Liver (tissue), 9 donors: Measurements from ENCODE around the gene ATP13A5. TPM values are rescaled to one million over a fixed set of nuclear protein-coding genes. Genes with fewer than 3 reads are reported as not detected.

Experiments used
- DNase-seq: peaks from one replicate; pipeline ENCODE4 v3.0.0-alpha.2; 2017; ENCODE audit warnings: low spot score
- H3K27ac ChIP-seq, 2 donors: one replicate each; pipeline ENCODE4 v1.7.0; 2013; ENCODE audit warnings: inconsistent platforms in 2 of 2, low read length in 2 of 2, control low read depth in 1 of 2, low read depth in 1 of 2, mild to moderate bottlenecking in 1 of 2
- H3K27me3 ChIP-seq, 4 donors: one replicate each; pipeline versions ENCODE4 v1.6.1 to v1.7.0; 2013; ENCODE audit warnings: low read length in 3 of 4, inconsistent platforms in 1 of 4, mild to moderate bottlenecking in 1 of 4, moderate library complexity in 1 of 4; ENCODE audit not compliant: control insufficient read depth in 4 of 4, insufficient read depth in 4 of 4
- H3K36me3 ChIP-seq, 4 donors: one replicate each; pipeline versions ENCODE4 v1.6.1 to v1.7.0; 2013; ENCODE audit warnings: low read length in 3 of 4, mild to moderate bottlenecking in 3 of 4, low read depth in 1 of 4, moderate library complexity in 1 of 4; ENCODE audit not compliant: control insufficient read depth in 4 of 4, insufficient read depth in 3 of 4
- H3K4me1 ChIP-seq, 4 donors: one replicate each; pipeline versions ENCODE4 v1.6.1 to v1.7.0; 2013; ENCODE audit warnings: low read length in 3 of 4, mild to moderate bottlenecking in 3 of 4, moderate library complexity in 1 of 4; ENCODE audit not compliant: control insufficient read depth in 4 of 4, insufficient read depth in 4 of 4
- H3K4me3 ChIP-seq, 3 donors: one replicate each; pipeline versions ENCODE4 v1.6.1 to v1.7.0; 2013; ENCODE audit warnings: low read length in 3 of 3, control low read depth in 1 of 3, low read depth in 1 of 3, mild to moderate bottlenecking in 1 of 3
- H3K9ac ChIP-seq, 2 donors: one replicate each; pipeline ENCODE4 v1.7.0; 2013; ENCODE audit warnings: low read length in 2 of 2, mild to moderate bottlenecking in 2 of 2, moderate library complexity in 2 of 2, control low read depth in 1 of 2, low read depth in 1 of 2
- H3K9me3 ChIP-seq, 4 donors: one replicate each; pipeline versions ENCODE4 v1.6.1 to v1.7.0; 2013; ENCODE audit warnings: low read length in 3 of 4; ENCODE audit not compliant: control insufficient read depth in 4 of 4
- EGR1 ChIP-seq, 2 donors: IDR thresholded peaks; 2 replicates each; pipeline ENCODE4 v1.6.1; 2016 to 2018; ENCODE audit warnings: antibody characterized with exemption in 2 of 2, low read depth in 2 of 2
- FOXA1 ChIP-seq: IDR thresholded peaks from 2 replicates; pipeline ENCODE4 v1.6.1; 2016; ENCODE audit warnings: antibody characterized with exemption
- FOXA2 ChIP-seq: IDR thresholded peaks from 2 replicates; pipeline ENCODE4 v1.6.1; 2016; ENCODE audit warnings: antibody characterized with exemption
- GABPA ChIP-seq, 2 donors: IDR thresholded peaks in 1 of 2; conservative IDR thresholded peaks in 1 of 2; 2 replicates each; pipeline ENCODE4 v1.6.1; 2016; ENCODE audit warnings: antibody characterized with exemption in 2 of 2, mild to moderate bottlenecking in 1 of 2, moderate library complexity in 1 of 2
- HNF4A ChIP-seq, 2 donors: conservative IDR thresholded peaks; 2 replicates each; pipeline ENCODE4 v1.6.1; 2016; ENCODE audit warnings: antibody characterized with exemption in 2 of 2, mild to moderate bottlenecking in 2 of 2
- HNF4G ChIP-seq: IDR thresholded peaks from 2 replicates; pipeline ENCODE4 v1.6.1; 2016; ENCODE audit warnings: antibody characterized with exemption
- JUND ChIP-seq, 2 donors: IDR thresholded peaks; 2 replicates each; pipeline ENCODE4 v1.6.1; 2016; ENCODE audit warnings: antibody characterized with exemption in 2 of 2
- NR2F2 ChIP-seq: IDR thresholded peaks from 2 replicates; pipeline ENCODE4 v1.6.1; 2016; ENCODE audit warnings: antibody characterized with exemption
- RAD21 ChIP-seq, 2 donors: IDR thresholded peaks; 2 replicates each; pipeline ENCODE4 v1.6.1; 2016; ENCODE audit warnings: antibody characterized with exemption in 2 of 2, mild to moderate bottlenecking in 2 of 2
- RXRA ChIP-seq, 2 donors: IDR thresholded peaks; 2 replicates each; pipeline ENCODE4 v1.6.1; 2017 to 2018; ENCODE audit warnings: antibody characterized with exemption in 2 of 2, mild to moderate bottlenecking in 1 of 2
- SP1 ChIP-seq: IDR thresholded peaks from 2 replicates; pipeline ENCODE4 v1.6.1; 2018; ENCODE audit warnings: antibody characterized with exemption, mild to moderate bottlenecking
- TAF1 ChIP-seq: conservative IDR thresholded peaks from 2 replicates; pipeline ENCODE4 v1.6.1; 2016; ENCODE audit warnings: antibody characterized with exemption, mild to moderate bottlenecking
- YY1 ChIP-seq: IDR thresholded peaks from 2 replicates; pipeline ENCODE4 v1.6.1; 2016; ENCODE audit warnings: antibody characterized with exemption, mild to moderate bottlenecking
- WGBS: extraction: QIAGEN DNeasy Blood & Tissue Kit; methylation state at CpG from one replicate; pipeline ENCODE4 v1.1.7; 2013; 5-methylcytosine and 5-hydroxymethylcytosine counted together
- polyA plus RNA-seq, 2 donors: library from polyadenylated mRNA; stranded (reverse) in 1 of 2; unstranded in 1 of 2; fragments of 200-250 nt in 1 of 2; fragments of >200 nt in 1 of 2; fragmentation: Nextera tagmentation in 1 of 2; extraction: Ambion mirVana in 1 of 2; gene quantifications; one replicate each; pipeline versions ENCODE4 v1.2.1 to v1.2.3, GENCODE V29; 2013 to 2015
- total RNA-seq, 2 donors: library from RNA; depleted of rRNA; stranded (reverse); fragments of >200 nt; gene quantifications; one replicate each; pipeline ENCODE4 v1.2.3, GENCODE V29; 2014
- TF ChIP-seq, protein P1 (sequence below): IDR thresholded peaks from 2 replicates; pipeline ENCODE4 v1.6.1; 2016; ENCODE audit warnings: antibody characterized with exemption, mild to moderate bottlenecking
- TF ChIP-seq, protein P2 (sequence below): IDR thresholded peaks from 2 replicates; pipeline ENCODE4 v1.6.1; 2016; ENCODE audit warnings: antibody characterized with exemption
- TF ChIP-seq, protein P3 (sequence below): fragments of 150-350 bp; IDR thresholded peaks from 2 replicates; pipeline ENCODE4 v1.5.1; 2017; ENCODE audit warnings: improper control_type of control experiment, low read depth, low read length; ENCODE audit not compliant: missing input control
- TF ChIP-seq, protein P4 (sequence below): IDR thresholded peaks from 2 replicates; pipeline ENCODE4 v1.6.1; 2016; ENCODE audit warnings: antibody characterized with exemption
- TF ChIP-seq, protein P5 (sequence below): IDR thresholded peaks from 2 replicates; pipeline ENCODE4 v1.6.1; 2016; ENCODE audit warnings: antibody characterized with exemption
- donor health status: healthy.
- donor health status: healthy.
- donor health status: healthy.
- donor health status: healthy.
- donor health status: healthy.

ATP13A5 gene
- total and polyA plus RNA-seq, 4 donors, result 0.21 TPM; not detected in 3

DNA sequence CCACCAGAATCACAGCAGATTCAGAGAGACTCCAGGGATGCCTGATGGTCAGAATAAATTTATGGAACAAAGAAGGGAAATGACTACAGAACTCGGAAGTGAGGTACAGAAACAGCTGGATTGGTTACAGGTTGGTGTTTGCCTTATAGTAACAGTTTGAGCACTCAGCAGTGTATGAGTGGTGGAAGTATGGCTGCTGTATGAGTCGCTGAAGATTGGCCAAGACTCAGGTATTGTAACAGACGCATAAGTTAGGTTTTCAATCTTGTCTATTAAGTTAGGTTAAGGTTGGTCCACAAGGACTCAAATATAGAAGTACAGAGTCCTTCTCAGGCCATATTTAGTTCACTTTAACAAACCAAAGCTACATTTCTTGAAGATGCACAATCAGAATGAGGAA lies 33.1 kb downstream of the ATP13A5 start:
- Histone ChIP-seq H3K4me1 (no peaks in the 10 kb centered on the region), H3K27me3 (peaks cover 0 to 4% (median 0%) of the 10 kb centered on the region in 4 donors), H3K4me3 (no peak overlapping the region), H3K27ac (no peak overlapping the region), H3K9me3 (no peaks in the 10 kb centered on the region), H3K9ac (no peak overlapping the region), H3K36me3 (no peaks in the 10 kb centered on the region)
- 75% methylated on average over 3 of the region's 3 CpGs for WGBS
- no peak for TF ChIP-seq HNF4G
- TF ChIP-seq, protein P1, sequence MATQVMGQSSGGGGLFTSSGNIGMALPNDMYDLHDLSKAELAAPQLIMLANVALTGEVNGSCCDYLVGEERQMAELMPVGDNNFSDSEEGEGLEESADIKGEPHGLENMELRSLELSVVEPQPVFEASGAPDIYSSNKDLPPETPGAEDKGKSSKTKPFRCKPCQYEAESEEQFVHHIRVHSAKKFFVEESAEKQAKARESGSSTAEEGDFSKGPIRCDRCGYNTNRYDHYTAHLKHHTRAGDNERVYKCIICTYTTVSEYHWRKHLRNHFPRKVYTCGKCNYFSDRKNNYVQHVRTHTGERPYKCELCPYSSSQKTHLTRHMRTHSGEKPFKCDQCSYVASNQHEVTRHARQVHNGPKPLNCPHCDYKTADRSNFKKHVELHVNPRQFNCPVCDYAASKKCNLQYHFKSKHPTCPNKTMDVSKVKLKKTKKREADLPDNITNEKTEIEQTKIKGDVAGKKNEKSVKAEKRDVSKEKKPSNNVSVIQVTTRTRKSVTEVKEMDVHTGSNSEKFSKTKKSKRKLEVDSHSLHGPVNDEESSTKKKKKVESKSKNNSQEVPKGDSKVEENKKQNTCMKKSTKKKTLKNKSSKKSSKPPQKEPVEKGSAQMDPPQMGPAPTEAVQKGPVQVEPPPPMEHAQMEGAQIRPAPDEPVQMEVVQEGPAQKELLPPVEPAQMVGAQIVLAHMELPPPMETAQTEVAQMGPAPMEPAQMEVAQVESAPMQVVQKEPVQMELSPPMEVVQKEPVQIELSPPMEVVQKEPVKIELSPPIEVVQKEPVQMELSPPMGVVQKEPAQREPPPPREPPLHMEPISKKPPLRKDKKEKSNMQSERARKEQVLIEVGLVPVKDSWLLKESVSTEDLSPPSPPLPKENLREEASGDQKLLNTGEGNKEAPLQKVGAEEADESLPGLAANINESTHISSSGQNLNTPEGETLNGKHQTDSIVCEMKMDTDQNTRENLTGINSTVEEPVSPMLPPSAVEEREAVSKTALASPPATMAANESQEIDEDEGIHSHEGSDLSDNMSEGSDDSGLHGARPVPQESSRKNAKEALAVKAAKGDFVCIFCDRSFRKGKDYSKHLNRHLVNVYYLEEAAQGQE, result no peak
- TF ChIP-seq RXRA (IDR thresholded peaks at IDR 0.05), result no peak
- no peak for TF ChIP-seq FOXA1
- TF ChIP-seq FOXA2, result no peak
- no peak for TF ChIP-seq RAD21 (IDR thresholded peaks at IDR 0.05)
- TF ChIP-seq YY1, result no peak
- no peak for TF ChIP-seq NR2F2
- TF ChIP-seq JUND (IDR thresholded peaks at IDR 0.05), result no peak
- TF ChIP-seq, protein P2, sequence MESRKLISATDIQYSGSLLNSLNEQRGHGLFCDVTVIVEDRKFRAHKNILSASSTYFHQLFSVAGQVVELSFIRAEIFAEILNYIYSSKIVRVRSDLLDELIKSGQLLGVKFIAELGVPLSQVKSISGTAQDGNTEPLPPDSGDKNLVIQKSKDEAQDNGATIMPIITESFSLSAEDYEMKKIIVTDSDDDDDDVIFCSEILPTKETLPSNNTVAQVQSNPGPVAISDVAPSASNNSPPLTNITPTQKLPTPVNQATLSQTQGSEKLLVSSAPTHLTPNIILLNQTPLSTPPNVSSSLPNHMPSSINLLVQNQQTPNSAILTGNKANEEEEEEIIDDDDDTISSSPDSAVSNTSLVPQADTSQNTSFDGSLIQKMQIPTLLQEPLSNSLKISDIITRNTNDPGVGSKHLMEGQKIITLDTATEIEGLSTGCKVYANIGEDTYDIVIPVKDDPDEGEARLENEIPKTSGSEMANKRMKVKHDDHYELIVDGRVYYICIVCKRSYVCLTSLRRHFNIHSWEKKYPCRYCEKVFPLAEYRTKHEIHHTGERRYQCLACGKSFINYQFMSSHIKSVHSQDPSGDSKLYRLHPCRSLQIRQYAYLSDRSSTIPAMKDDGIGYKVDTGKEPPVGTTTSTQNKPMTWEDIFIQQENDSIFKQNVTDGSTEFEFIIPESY, result no peak
- TF ChIP-seq, protein P3, sequence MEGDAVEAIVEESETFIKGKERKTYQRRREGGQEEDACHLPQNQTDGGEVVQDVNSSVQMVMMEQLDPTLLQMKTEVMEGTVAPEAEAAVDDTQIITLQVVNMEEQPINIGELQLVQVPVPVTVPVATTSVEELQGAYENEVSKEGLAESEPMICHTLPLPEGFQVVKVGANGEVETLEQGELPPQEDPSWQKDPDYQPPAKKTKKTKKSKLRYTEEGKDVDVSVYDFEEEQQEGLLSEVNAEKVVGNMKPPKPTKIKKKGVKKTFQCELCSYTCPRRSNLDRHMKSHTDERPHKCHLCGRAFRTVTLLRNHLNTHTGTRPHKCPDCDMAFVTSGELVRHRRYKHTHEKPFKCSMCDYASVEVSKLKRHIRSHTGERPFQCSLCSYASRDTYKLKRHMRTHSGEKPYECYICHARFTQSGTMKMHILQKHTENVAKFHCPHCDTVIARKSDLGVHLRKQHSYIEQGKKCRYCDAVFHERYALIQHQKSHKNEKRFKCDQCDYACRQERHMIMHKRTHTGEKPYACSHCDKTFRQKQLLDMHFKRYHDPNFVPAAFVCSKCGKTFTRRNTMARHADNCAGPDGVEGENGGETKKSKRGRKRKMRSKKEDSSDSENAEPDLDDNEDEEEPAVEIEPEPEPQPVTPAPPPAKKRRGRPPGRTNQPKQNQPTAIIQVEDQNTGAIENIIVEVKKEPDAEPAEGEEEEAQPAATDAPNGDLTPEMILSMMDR, result no peak
- TF ChIP-seq SP1, result no peak
- TF ChIP-seq, protein P4, sequence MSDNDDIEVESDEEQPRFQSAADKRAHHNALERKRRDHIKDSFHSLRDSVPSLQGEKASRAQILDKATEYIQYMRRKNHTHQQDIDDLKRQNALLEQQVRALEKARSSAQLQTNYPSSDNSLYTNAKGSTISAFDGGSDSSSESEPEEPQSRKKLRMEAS, result no peak
- TF ChIP-seq, protein P5, sequence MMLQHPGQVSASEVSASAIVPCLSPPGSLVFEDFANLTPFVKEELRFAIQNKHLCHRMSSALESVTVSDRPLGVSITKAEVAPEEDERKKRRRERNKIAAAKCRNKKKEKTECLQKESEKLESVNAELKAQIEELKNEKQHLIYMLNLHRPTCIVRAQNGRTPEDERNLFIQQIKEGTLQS, result no peak
- no peak for TF ChIP-seq GABPA (IDR thresholded peaks at IDR 0.05 in 1 of 2, conservative IDR thresholded peaks at IDR 0.05 in 1 of 2)
- TF ChIP-seq TAF1, result no peak
- no peak for TF ChIP-seq HNF4A (conservative IDR thresholded peaks at IDR 0.05)
- no peak for TF ChIP-seq EGR1 (IDR thresholded peaks at IDR 0.05; ENCODE audit: low read depth in 2 of 2)
- DNase-seq, result no peak
